ENCODE measurements around the gene RPA3.
A peak's percentile ranks its signal among the peaks of the same experiment; 100 is the strongest.

Gene RPA3

DNA sequence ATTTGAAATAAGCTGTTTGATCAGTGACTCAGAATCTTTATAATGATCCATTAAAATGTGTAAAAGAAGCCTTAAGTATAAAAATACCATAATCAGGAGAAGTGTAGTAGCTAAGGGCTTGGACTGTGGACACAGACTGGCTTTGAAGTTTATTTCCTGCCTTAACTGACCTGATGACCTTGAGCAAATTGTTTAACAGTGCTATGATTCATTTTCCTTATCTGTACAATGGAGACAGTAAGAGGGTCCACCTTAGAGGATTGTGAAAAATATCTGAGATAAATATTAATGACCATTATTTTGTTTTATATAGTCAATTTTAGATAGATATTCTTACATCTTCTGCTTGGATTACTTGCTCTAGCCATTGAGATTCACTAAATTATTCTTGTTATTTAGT lies 13.3 kb upstream of the RPA3 start:
- no peak for DNase-seq

GRCh38 chr7:7720750-7721621 lies 2.6 kb upstream of the RPA3 start:
- DNase-seq: no peak

DNA sequence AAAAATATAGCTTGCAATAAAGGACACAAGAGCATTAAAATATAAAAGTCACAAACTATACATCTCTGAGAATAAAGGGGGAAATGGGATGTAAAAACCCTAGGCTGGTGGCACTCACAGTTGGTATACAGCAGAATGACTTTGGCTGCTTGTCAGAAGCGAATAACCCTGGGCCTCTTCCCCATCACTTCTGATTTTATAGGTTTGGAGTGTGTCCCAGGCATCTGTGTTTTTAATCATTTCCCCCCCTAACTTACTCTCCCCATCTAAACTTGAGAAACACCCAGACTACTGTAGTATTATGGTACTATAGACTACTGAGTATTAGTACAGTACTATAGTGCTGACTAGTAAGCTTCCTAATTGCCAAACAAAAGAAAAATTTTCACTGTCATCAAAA lies 1.8 kb upstream of the RPA3 start:
- no peak for DNase-seq

GRCh38 chr7:7719236-7719635 lies 829 bp upstream of the RPA3 start:
- DNase-seq: peak; percentile 32

DNA sequence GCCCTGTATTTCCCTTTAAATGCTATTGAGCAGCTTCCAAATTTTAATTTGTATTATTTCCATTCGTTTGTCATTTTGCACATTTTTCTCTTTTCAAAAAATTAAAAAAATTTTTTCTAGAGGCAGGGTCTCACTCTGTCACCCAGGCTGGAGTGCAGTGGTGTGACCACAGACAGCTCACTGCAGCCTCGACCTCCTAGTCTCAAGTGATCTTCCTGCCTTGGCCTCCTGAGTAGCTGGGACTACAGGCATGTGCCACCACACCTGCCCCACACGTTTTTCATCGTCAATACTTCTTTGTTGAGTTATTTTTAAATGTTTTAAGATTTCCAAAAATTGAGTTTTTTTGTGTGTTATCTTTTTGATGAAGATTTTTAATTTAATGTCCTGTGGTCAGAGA lies 4.7 kb downstream of the RPA3 start:
- DNase-seq: no peak

DNA sequence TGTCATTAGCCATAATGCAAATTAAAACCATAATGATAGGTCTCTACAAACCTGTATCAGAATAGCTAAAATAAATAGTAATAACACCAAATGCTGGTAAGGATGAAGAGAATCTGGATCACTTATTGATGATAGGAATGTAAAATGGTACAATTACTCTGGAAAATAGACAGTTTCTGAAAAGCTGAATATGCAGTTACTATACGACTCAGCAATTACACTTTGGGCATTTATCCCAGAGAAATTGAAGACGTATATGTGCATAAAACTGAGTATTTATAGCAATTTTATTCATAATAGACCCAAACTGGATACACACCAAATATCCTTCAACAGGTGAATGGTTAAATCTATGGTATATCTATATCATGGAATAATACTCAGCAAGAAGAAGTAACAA lies 7.9 kb downstream of the RPA3 start:
- no peak for DNase-seq

DNA sequence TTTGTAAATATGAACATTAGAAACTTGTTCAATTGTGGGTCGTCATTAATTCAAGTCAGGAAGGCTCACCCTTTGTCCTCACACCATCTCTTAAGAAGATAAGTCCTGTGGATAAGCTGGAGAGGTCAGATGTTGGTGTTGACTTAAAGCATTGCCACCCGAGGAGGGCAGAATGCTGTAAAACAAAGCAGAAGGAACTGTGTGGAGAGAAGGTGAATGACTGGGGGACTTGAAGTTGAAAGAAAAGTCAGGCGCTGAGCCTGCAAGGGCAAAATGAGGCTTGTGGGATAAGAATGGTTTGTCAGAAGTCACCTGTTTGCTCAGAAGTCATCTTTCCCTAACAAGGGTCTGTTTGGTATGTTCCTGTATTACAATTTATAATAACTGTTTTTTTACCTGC lies 9.1 kb downstream of the RPA3 start:
- no peak for DNase-seq

DNA sequence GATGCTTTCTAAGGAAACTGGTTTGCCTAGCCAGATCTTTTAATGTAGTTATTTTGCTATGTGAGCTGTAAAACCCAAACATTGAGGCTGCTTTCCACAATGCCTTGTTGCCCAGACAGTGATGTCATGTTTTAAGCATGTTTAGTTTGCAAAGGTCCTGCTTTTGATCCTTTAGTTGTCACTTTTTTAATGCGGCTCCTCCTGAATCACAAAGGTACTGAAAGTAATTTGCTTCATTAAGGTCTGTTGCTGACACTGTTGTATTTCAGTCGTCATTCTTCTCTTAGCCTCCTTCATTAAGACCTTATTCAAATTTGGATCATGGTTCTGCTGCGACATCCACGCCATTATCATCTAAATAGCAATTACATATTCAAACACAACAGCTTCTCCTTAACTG lies 10.6 kb downstream of the RPA3 start:
- no peak for DNase-seq

DNA sequence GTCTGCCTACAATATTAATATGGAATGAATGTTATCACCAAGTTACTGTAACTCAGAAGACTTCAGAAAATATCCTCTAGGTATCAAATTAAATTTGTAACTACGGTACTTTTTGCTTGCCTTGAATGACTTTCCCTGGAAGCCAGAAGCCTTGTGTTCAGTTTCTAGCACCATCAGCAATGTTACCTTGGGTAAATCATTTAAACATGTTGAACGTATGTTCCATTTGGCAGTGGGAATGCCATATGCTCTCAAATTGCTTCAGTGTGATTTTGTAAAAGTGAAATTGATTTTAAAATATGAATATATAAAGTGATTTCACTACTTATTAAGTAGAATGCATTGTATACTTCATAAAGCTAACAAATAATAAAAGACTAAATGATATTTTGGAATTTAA lies 11.2 kb downstream of the RPA3 start:
- DNase-seq: no peak

GRCh38 chr7:7706556-7707172 lies 11.7 kb downstream of the RPA3 start:
- DNase-seq: no peak

DNA sequence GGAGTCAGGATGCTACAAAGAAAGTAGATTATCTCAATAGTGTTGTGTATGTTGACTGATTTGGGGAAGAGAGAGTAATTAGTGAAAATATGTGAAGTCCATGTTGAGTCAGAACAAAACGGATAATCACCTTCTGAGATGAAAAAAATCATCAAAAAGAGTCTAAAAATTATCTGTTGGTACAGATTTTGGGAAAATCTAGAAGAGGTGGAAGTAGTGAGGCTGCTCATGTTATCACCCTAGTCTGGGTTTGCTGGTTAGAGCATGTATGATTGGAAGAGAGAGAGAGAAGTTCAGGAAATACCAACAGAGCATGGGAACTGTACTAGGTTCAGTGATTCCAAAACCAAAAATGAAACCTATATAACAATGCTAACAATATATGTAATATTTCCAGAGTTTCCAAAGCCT lies 12.3 kb downstream of the RPA3 start:
- no peak for DNase-seq

GRCh38 chr7:7705318-7705717 lies 13.1 kb downstream of the RPA3 start:
- no peak for DNase-seq

DNA sequence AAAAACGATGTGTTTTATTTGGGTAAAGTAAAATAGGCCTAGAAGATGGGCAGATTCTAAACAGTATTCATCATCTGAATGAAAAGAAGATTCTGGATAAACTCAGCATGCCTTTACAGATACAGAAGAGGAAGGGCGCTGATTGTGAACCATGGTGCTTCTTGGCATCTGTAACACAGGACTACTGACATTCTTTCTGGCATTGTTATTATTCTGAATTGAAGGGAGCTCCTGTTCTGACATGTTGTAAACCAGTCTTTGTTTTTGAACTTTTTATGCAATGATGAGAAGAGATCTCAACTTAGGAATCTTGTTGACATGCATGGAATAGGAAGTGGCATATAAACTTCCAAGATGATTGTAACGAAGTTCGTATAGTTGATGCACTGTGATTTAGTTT lies 13.5 kb downstream of the RPA3 start:
- no peak for DNase-seq

GRCh38 chr7:7703427-7703826 lies 15.0 kb downstream of the RPA3 start:
- DNase-seq: no peak

DNA sequence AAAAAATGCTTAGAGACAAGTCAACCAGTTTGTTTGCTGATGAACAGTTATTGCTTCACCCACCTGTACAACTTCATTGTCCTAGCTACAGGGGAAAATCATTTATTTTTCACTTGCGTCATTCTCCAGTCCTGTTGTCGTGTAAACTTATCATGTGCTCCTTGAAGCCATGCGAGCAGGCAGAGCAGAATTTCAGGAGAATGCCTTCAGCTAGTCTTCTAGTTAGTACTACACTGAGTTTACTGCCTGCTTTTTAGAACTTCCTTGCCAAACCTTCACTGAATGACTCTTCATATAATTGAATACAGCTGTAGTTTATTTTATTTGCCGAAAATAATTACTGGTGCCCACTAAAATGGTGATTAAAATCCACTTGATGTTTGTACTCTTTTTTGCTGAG lies 15.6 kb downstream of the RPA3 start:
- no peak for DNase-seq

GRCh38 chr7:7701527-7701926 lies 16.9 kb downstream of the RPA3 start:
- DNase-seq: no peak

- DNase-seq: no peak
Measured at GRCh38 chr7:7699970-7700369, 18.4 kb downstream of the RPA3 start.

- no peak for DNase-seq
Measured at GRCh38 chr7:7699380-7699779, 19.0 kb downstream of the RPA3 start.

DNA sequence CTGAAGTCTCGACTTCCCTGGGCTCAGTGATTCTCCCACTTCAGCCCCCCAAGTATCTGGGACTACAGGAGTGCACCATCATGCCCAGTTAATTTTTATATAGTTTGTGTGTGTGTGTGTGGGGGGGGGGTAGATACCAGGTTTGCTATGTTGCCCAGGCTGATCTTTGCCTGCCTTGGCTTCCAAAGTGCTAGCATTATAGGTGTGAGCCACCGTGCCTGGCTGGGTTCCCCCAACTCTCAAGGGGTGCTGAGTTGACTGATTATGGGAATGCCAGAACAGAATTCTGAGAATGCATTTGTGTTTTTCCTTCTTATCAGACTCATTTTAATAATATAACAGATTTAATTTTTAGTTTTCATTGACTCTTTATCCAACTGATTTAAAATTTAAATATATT lies 19.5 kb downstream of the RPA3 start:
- DNase-seq: no peak

GRCh38 chr7:7696458-7697119 lies 21.8 kb downstream of the RPA3 start:
- no peak for DNase-seq

DNA sequence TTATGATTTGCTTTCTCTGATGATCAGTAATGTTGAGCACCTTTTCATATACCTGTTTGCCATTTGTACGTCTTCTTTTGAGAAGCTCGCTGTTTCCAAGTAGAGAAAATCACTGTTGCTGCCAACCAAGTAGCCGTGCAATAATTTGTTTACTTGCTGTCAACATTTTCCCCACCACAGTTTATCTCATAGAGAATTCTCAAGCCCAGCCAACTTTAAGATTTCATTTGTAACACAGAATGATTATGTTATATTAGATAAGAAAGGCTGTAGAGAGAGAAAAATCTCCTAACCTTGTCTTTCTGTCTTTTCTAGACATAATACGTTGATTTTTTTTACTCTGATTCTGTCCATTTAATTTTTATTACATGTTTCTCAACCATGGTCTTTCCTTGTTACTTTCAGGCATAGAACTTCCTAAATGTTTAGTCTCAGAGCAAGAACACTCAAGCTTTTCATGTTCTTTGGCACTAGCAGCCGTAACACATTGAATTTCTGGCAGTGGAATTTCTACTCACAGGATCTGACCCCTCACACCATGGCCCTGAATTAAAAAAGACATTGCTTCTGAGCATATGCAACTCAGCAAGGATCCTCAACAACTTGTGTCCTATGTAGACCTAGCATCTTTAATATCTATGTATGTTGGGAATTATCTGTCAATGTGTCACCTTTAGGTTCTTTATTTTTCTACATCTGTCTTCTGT lies 23.1 kb downstream of the RPA3 start:
- DNase-seq: no peak

- no peak for DNase-seq
Measured at GRCh38 chr7:7694542-7694941, 23.9 kb downstream of the RPA3 start.

DNA sequence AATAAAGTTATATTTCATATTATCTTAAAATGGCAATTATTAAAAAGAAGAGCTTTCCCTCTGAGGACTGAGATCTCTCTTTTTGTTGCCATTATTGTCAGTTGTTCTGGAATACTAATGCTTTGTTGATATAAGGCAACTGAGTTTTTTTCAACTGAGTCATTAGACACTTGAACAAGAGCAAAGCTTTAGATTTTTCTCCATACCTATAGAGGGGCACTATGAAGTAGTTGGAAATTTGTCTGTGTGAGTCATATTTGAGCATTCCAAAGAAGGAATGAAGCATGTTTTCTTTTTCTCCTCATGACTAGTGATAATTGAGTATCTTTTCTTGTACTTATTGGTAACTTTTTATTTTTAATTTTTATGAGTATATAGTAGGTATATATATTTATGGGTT lies 24.5 kb downstream of the RPA3 start:
- DNase-seq: no peak

DNA sequence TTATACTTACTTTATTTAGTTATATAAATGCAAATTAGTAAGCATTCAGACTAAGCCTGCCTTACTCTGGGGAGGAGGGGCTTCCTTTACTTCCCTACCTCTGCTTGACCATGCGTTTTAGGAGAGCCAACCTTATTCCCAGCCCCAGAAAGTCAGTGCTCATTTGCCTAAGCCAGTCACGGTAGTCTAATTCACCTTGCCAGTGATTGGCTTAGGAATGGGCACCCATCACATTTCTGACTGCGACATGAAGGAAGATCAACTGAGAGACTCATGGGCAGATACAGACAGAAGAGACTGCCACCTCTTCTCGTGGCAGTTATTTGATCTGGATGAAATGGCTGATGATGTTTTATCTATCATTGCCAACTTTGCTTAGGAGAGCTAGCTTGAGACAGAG lies 29.5 kb downstream of the RPA3 start:
- no peak for DNase-seq
